ENCODE results near the gene TMEM132D. TPM values are rescaled to one million over a fixed set of nuclear protein-coding genes. Genes with fewer than 3 reads are reported as not detected.

Gene TMEM132D
- total RNA-seq, 1 donor = not detected

DNA sequence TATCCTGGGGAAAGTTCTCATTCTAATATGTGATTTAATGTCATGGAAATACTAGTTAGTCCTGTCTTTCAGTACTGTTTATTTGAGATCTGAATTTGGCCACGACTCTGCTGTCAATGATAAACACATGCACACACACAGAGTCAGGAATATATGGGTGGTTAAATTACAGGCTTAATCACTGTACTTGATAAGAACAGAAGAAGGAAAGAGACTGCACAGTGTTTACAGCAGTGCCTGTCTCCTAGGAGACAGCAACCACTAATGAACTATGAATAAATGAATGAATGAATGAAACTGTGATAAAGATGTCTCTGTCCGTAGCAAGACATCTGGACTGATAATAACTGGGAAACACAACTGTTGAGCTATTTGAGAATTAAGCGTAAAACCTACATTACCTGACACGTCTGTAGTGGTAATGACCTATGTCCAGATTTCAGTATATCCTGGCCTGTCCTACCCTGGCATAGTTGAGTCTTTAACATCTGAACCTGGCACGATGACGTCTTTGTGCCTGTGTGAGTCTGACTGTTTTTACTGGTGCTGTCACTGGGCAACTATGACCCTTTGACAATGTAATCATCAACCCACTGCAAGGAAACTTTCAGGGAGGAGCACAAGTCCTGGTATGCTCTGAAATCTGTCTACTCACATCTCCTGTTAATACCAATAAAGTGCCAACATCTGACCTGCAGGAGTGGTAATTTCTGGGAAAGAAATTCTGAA is 524.6 kb downstream of the TMEM132D start:
- no peak for DNase-seq (ENCODE audit: low read depth in 2 of 3, low spot score in 2 of 3)

DNA sequence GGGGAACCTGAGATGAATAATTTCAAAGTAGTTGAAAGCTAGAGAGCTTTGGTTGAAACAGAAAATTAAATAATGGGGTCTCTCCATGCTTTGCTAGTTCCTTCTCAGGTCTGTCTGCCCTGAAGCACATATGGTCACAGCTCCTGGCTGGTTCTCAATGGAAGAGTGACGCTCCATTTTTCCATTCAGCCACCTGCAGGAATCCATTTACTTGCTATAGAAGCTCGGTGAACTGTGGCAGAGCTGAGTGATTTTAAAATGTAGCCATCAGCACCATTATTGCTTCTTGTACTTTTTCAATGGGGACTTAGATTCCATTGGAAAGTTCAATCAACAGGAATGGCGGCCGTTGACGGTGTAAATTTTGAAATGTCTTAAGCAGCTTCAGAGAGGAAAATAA is 525.3 kb downstream of the TMEM132D start:
- no peak for DNase-seq (ENCODE audit: low read depth in 2 of 3, low spot score in 2 of 3)

DNA sequence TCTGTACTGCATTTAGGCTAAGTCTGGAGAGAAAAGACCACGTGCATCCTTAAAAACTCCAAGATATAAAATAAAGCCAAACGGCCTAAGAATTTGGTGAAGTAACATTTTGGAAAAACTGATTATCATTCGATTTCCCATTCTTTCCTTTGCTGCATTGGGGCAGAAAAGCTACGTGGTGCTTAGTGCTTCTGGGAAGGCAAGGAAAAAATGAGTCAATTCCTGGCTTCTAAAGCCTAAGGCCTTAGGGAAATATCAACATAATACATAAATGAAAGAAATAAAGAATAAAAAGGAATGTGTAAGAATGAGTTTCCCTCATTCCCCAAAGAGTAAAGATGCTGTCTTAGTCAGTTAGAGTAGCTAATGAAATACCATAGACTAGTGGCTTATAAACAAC is 530.1 kb downstream of the TMEM132D start:
- no peak for DNase-seq (ENCODE audit: low read depth in 2 of 3, low spot score in 2 of 3)

DNA sequence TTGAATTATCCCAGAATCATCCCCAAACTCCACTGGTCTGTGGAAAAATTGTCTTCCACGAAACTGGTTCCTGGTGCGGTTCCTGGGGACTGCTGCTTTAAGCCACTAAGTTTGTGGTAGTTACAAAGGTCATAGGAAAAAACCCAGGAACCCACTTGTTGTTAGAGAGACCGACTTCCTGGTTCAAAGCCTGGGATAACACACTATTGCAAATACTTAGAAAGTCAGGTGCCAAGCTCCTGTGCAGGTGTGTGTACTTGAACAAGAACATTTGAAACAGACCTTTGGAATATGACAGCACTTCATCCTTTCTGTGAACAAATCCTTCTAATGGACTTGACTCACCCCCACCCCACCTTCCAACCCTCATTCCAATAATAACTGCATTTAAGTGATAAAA is 530.9 kb downstream of the TMEM132D start:
- DNase-seq (ENCODE audit: low read depth in 2 of 3, low spot score in 2 of 3) = no peak

DNA sequence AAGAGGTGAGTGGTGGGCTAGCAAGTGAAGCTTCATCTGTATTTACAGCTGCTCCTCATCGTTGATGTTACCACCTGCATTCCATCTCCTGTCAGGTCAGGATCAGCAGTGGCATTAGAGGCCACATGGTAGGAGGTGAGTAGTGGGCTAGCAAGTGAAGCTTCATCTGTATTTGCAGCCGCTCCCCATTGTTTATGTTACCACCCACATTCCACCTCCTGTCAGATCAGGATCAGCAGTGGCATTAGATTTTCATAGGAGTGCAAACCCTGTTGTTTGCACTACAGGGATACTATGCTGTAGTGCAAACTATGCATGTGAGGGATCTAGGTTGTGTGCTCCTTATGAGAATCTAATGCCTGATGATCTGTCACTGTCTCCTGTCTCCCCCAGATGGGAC is 531.5 kb downstream of the TMEM132D start:
- DNase-seq (ENCODE audit: low read depth in 2 of 3, low spot score in 2 of 3) = no peak

DNA sequence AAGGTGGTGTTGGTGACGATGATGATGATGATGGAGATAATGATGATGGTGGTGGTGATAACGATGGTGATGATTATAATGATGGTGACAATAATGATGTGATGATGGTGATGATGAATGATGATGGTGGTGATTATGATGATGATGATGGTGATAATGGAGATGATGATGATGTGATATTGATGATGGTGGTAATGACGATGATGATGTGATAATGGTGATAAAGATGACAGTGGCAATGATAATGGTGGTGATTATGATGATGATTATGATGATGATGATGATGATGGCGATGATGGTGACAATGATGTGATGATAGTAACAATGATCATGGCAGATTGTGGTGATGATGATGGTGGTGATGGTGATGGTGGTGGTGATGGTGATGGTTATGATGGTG is 532.6 kb downstream of the TMEM132D start:
- no peak for DNase-seq (ENCODE audit: low read depth in 2 of 3, low spot score in 2 of 3)

DNA sequence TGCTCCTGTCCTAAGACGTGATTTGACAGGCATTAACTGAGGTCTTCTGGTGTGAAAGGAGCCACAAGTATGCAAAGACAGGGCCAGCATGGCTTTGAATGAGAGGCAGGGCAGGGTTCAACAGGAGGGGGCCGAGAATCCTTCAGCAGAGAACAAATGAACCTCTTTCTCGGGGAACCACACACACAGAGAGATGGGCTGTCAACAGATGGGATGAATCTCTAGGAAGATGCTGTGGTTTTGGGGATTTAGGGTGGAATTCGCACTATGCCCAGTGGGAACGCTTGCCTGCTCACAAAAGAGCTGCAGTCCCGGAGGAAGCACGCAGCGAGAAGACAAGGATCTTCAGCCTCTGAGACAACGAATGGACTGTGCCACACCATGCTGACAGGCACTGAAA is 537.2 kb downstream of the TMEM132D start:
- no peak for DNase-seq (ENCODE audit: low read depth in 2 of 3, low spot score in 2 of 3)

DNA sequence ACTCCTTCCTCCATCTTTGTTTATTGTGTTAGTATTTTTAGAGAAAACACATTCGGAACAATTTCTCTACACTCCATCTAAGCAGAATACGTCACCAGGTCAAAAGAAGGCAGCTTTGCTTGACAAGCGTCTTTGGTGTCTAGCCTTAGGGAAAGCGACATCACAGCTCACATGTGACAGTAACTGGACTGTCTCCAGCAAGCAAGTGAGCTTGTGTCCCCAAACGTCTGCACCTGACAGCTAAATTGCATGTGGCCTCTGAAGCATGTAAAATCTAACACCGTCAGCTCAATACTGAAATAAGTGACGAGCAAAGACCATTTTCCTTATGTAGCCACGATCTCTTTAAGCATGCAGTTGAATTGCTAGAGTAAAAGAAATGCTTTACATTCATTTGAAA is 540.8 kb downstream of the TMEM132D start:
- DNase-seq (ENCODE audit: low read depth in 2 of 3, low spot score in 2 of 3) = no peak

DNA sequence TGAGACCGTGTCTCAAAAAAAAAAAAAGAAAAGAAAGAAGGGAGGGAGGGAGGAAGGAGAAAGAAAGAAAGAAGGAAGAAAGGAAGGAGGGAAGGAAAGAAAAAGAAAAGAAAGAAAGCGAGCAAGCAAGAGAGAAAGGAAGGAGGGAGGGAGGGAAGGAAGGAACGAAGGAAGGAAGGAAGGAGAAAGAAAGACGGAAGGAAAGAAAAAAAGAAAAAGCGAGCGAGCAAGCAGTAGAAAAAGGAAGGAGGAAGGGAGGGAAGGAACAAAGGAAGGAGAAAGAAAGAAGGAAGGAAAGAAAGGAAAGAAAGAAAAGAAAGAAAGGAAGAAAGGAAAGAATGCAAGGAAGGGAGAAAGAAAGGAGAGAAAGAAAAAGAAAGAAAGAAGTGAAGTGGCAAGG is 546.6 kb downstream of the TMEM132D start:
- DNase-seq (ENCODE audit: low read depth in 2 of 3, low spot score in 2 of 3) = no peak

DNA sequence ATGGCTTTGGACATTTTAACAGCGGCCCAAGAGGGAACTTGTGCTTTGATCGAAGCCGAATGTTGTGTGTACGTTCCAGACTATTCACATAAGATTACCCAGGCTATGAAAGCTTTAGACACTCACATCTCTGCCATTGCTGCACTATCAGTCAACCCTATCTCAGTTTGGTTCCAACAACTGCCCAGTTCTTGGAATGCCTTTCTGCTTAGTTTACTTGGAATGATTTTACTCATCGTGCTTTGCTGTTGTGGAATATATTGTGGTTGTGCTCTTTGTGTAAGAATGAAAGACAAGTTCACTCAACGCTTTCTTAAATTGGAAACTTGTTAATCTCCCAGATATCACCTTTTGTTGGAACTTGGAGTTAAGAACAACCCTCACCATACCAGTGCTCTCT is 552.3 kb downstream of the TMEM132D start:
- DNase-seq (ENCODE audit: low read depth in 2 of 3, low spot score in 2 of 3) = no peak

DNA sequence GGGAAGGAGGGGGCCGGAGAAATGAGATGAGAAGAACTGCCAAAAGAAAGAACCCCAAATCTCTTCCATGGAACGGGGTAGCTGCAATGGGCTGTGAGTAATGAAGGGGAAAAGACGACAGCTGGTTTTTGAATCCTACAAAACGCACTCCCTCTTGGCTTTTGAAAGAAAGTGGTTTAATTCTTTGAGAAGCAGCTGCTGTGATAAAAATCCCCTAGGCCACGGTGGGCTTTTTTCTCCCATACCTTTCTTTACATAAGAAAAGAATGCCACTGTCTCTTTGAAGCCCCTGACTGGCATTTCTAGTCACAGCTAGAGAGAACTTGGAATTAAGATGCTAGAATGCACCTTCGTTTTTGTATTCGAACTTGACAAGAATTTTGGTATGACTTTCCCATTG is 564.5 kb downstream of the TMEM132D start:
- DNase-seq (ENCODE audit: low read depth in 2 of 3, low spot score in 2 of 3) = no peak

DNA sequence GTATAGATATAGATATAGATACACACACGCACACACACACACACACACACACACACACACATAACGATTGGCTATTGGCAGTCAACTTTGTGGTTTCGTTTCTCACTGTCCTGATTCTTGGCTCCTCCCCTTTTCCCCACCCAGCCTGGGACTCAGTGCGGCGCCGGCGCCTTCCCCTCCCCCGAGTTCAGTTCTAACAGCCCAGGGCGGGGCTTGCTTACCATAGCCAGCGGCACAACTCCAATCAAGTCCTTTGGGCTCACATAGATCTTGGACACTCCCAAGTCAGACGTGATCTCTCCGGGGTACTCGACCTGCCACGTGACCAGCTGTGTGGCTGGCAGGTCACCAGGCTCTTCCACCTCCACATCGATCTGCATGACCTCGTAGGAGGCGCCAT is 566.4 kb downstream of the TMEM132D start:
- DNase-seq (ENCODE audit: low read depth in 2 of 3, low spot score in 2 of 3) = no peak

DNA sequence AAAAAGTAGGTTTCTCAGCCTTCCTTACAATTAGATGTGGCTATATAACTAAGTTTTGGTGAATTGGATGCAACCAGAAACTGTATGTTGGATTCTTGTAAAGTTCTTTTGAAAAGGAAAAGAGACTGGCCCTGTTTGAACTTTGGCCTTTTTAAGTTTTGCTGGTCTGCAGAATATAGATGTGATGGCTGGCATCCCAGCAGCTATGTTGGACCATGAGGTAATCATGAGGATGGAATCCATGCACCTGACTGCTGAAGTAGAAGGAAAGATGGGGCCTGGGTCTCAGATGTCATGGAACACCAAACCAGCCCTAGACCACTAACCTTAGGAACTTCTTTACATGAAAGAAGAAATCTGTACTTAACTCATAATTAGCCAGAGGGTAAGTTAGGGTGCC is 568.1 kb downstream of the TMEM132D start:
- no peak for DNase-seq (ENCODE audit: low read depth in 2 of 3, low spot score in 2 of 3)

DNA sequence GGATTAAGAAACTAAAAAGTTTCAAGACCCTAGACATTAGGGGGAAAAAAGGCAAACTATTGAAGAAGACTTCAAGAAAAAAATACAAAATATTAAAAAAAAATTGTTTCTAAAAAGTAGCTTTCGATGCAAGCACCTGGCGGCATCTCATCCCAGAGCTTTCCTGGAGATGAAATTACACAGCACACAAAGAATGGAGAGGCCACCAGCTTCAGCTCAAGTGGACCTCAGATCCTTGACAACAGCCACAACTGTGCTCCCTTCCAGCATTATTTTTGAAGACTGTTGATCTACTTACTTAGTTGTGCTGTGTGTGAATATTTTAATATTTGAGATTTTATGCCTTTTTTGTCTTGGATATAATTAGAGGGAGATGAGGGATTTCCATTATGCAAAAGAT is 571.5 kb downstream of the TMEM132D start:
- DNase-seq (ENCODE audit: low read depth in 2 of 3, low spot score in 2 of 3) = no peak

DNA sequence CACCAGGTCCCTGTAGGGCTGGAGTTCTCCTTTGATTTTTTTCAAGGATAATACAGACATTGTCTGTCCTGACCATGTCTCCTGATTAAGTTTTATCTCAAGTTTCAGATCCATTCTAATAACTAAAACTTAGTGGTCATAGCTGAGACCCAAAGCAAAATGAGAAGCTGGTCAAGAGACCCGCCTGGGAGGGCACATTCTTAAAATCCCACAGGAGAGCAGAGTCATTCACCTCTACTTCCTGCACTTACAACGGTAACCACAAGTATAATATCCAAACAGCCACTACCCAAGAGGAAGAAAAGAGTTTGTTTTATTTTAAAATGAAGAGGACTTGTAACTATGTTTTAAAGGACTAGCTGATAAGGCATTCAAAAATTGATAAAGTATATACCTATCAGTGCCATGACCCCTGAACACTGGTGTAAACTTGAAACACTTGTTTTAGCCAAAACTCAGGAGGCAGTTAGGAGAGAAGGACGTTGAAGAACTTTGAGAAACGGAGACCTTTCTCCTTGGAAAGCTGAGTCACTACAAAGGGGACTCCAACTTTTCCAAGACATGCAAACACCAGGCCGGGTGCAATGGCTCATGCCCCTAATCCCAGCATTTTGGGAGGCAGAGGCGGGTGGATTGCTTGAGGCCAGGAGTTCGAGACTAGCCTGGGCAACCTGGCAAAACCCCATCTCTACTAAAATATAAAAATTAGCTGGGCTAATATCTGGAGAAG is 572.3 kb downstream of the TMEM132D start:
- no peak for DNase-seq (ENCODE audit: low read depth in 2 of 3, low spot score in 2 of 3)

DNA sequence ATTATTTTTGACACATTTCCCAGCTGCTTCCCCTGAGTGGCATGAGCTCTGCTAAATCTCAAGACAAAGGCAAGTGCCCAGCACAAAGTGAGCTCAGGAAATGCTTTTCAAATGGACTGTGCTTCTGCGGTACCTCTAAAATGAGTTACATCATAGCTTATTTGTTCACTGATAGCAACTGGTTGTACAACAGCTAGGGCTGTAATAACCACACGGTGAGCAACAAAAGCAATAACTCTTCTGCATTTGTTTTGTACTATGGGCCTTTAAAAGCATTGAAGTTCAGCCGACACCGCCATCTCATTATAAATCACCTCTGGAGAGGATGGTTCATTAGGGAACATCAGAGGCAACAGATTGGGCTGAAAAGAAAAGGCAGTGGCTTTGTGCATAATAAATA is 575.6 kb downstream of the TMEM132D start:
- DNase-seq (ENCODE audit: low read depth in 2 of 3, low spot score in 2 of 3) = no peak

DNA sequence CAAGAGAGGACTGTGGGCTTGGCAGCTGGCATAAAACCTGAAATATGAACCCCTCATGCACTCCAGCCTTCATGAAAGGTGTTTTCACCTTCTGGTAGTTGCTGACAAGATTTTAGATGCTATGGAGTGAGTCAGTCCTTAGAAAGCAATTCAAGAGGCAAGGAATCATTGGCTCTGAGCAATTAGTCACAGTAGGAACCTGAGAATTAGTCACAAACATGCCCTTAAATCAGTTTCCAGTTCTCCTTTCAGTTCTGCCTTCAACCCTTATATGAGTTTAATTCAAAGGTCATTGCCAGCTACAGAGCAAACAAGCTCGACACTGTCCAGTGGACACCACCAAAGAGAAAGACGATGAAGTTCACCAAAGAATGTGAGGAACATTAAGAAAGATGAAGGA is 578.3 kb downstream of the TMEM132D start:
- no peak for DNase-seq (ENCODE audit: low read depth in 2 of 3, low spot score in 2 of 3)

DNA sequence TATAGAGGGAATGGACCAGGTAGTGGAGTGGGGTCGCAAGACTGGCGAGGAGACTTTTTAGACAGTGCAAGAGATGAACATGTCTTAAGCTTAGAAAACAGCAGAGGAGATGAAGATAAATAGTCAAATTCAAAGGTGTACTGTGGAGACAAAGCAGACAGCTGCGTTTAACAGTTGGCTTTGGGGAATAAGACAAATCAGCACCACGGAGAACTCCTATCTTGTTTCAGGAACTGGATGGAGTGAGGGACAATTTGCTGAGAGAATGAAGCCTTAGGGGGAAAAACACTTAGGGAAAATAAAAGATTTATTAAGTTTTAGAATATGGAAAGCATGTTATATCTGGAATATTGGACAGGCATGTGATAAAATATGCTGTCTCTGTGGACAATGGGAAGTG is 591.8 kb downstream of the TMEM132D start:
- DNase-seq (ENCODE audit: low read depth in 2 of 3, low spot score in 2 of 3) = no peak

DNA sequence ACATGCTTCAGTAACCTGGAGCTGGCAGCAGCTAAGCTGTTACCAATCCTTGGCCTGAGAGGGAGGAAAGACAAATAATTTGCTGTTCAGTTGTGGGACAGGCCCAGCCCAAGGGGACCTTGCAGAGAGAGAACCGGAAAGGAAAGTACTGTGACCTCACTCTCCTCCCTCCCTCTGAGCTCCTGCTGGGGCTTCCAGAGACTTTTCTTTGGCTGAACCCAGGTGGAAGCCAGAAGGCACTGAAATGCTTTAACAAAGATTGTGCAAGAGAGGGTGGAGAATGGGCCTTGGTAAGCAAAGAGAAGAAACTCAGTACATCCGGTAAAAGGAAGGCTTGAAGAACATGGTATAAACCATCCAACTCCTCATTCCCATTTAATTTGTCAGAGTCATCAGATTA is 593.5 kb downstream of the TMEM132D start:
- no peak for DNase-seq (ENCODE audit: low read depth in 2 of 3, low spot score in 2 of 3)

DNA sequence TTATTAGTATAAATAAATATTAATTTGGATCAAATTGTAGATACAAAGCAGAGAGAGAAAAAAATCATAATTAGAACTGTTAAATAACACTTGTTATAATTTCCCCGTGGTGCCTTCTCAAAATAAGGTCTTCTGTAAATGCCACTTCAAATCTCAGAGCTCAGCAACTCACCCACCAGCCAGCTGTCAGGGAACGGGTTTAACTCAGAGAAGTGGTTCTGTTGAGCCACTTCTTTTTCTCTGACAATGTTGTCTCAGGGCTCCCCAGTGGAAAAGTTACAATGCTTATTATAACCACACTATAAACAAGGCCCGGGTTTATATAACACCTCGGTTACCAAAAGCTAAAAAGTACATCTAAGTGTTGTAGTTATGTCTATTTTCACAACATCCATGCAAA is 598.0 kb downstream of the TMEM132D start:
- no peak for DNase-seq (ENCODE audit: low read depth in 2 of 3, low spot score in 2 of 3)

DNA sequence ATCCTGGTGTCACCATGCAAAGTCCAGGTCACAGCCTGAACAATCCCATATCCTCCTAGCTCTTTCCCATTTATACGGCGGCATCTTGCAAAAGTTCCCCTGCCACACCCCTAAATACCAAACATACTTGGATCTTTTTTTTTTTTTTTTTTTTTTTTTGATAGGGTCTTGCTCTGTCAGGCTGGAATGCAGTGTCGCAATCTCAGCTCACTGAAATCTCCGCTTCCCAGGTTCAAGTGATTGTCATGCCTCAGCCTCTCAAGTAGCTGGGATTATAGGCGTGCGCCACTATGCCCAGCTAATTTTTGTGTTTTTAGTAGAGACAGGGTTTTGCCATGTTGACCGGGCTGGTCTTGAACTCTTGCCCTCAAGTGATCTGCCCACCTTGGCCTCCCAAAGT is 599.3 kb downstream of the TMEM132D start:
- DNase-seq (ENCODE audit: low read depth in 2 of 3, low spot score in 2 of 3) = no peak

DNA sequence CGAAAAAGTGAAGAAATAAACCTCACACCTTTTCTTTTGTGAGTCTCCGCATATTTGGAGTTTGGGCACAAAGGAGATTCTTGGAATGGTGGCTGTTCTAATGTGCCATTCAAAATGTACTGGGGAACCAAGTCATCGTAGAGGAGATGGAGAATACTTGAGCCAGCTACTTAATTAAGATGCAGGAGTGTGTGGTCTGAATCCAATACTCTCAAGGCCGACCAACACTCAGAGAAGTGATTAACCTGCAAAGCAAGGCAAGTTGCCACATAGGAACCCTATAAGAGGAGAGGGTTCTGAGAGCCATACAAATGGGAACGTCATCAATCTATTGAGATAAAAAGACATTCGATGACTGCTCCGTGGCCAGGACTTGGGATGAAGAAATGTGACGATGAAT is 603.8 kb downstream of the TMEM132D start:
- no peak for DNase-seq (ENCODE audit: low read depth in 2 of 3, low spot score in 2 of 3)

DNA sequence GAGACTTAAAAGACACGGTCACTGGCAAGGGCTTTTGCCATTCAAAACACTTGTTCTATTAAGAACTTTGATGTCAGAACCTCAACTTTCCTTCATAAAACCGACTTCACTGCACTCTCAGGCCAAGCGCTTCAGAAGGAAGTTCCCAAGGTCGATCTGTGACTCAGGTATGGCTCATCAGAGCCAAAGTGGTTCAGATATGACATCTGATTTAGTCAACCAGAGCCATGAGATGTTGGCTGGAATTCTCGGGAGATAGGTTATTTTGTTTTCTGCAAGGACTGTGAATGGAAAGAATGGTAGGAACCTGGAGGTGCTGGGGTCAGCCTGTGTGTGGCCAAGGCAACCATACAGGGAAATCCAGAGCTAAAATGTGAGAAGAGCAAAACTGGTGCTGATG is 604.9 kb downstream of the TMEM132D start:
- no peak for DNase-seq (ENCODE audit: low read depth in 2 of 3, low spot score in 2 of 3)
